Measurements from ENCODE around the gene HDAC4.
"Not testable (repeated sequence)": the region's sequence is repeated elsewhere in the genome, so short reads cannot be mapped to it uniquely, and the experiment has no call there.

HDAC4 gene

DNA sequence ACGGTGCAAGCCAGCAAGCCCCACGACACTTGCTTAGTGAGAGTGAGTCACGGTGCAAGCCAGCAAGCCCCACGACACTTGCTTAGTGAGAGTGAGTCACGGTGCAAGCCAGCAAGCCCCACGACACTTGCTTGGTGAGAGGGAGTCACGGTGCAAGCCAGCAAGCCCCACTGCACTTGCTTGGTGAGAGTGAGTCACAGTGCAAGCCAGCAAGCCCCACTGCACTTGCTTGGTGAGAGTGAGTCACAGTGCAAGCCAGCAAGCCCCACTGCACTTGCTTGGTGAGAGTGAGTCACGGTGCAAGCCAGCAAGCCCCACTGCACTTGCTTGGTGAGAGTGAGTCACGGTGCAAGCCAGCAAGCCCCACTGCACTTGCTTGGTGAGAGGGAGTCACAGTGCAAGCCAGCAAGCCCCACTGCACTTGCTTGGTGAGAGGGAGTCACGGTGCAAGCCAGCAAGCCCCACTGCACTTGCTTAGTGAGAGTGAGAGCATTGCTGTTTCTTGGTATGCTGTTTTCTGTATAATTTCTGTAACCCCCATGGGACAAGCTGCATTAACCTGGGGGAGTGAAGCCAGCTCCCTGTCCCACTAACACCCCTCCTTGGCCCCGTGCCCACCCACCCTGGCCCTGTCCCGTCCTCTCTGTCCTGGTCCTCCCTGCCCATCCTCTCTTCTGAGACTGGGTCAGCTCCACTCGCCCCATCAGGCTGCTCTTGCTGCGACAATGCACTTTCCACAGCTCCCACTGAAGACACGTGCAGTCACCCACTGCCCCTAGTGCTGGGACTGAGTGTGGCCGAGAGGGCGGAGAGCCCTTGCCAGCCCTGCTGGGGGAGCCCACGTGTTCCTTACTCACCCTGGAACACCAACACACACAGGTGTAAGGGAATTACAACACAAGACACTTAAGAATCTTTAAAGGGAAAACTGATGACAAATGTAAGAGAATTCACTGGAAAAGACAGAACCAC lies 331.2 kb downstream of the HDAC4 start:
- DNase-seq, result not testable (repeated sequence)

DNA sequence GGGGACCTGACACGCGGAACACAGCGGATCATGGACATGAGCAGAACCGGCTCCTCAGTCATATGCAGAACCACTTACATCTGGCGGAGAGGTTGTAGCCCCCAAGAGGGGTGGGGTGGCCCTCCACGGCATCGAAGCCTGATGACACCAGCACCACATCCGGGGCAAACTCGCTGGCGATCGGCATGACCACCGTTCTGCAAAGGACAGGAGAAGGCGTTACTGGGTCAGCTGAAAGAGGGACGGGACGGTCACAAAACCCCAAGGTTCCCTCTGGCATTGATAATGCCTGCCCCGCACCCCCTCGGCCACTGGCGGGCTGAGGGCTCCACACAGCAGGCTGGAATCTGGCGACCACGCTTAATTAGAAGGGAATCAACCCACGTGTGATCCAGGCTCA lies 332.4 kb downstream of the HDAC4 start:
- no peak for DNase-seq

DNA sequence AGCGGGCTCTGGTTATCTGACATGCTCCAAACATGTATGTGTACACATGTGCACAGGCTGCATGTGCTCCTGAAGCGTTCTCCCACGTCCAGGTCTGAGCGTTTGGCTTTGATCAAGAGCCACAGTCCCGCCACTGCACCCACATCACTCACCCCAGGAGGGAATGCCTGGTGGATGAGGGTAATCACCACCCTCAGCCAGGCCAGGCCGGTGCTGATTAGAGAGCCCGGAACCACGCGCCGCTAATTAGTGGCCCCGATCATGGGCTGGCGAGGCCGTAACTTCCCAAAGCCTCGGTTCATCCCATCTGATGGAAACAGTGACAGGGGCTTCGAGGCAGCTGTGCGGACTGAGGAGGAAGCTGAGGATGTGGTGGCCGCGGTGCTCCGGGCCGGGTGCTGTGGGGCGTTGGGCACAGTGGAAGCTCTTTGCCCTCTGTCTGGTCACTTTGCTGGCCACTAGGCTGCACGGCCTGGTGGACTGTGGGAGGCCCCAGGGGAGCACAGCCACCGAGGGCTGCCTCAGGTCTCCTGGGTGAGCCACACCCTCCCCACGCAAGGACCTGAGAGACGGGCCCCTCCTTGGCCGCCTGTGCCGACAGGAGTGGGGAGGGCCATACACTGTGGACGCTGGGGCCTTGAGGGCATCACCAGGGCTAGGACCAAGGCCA lies 333.5 kb downstream of the HDAC4 start:
- no peak for DNase-seq

DNA sequence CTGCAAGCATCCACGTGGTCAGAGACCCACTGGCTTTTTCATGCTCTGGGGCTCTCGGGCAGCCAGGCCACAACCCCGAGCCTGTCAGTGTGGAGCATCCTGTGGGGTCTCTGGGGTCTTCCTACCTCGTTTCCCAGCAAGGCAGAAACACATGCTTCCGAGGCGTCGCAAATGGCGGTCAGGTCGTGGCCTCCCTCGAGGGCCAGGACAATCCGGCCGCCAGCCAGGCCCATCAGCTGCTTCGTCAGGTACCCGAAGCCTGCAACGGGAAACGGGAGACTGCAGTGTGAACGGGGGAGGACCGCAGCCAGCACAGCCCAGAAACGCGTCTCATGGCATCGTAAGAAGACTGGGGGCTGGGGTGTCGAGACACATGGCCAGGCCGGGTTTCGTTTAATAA lies 334.2 kb downstream of the HDAC4 start:
- DNase-seq, result no peak

DNA sequence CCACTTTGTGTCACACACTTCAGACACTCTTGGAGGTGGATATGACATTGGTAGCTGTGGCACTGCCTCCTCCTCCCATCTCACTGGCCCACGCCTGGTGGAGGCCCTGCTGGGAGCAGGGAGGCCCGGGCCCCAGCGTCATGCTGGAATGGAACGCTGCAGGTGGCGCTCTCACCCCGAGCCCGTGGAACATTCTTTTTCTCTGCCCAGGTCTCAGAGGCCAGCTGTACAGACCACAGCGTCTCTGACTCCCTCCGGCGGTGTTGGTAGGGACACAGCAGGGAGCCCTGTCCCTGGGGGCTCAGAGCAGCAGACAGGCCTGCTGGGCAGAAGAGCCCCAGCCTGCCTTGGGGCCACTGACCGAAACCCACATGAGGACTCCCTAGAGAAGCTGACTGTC lies 334.9 kb downstream of the HDAC4 start:
- DNase-seq, result no peak

DNA sequence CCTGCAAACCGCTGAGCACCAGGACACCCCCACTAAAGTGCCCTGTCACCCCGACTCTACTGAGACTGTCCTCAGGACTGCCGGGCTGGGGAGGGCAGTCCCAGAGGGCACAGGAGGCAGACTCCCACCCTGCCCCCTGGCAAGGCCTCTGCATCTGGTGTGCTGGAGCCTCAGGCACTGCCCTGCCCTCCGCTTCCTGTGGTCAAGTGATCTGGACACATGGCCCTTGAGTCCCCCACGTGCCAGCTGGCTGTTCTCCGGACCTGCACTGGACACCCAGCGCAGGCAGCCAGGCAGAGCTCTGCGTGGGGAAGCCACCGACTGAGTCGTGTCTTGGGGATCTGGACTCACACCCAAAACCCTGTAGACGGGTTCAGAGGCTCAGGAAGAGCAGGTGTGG lies 335.3 kb downstream of the HDAC4 start:
- no peak for DNase-seq

DNA sequence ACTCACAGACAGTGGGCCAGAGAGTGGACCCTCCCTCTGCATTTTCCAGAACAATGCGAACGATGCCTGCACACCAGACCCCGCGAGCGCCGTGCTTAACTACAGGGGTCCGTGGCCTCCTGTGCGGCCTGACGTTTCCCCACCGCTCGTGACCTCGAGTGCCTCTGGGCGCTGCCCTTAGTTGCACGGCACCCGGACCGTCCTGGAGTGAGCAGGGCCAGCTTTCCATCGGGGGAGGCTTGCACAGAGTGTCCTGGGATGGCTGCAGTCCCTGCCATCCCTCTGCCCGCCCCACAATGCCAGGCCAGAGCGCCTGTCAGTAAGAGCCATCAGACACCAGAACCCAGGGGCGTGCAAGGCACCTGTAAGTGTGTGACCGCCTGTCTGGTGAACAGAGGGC lies 335.9 kb downstream of the HDAC4 start:
- no peak for DNase-seq

DNA sequence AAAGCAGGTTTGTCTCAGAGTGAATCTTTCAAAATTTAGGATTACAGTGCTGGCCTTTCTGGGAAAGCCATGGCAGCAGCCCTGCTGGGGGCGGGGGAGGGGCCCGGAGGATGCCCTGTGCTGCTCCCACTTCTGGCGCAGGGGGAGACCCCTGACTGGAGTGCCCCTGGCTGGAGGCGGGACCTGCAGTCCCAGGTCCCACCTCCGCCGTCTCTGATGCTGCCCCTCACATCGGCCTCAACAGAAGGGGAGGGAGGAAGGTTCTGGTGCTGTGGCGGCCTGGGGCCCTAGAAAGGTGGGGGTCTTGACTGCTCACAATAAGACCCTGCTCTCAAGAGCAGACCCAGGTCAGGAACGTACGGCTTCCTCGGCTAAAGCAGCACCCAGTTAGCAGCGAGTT lies 336.6 kb downstream of the HDAC4 start:
- no peak for DNase-seq

DNA sequence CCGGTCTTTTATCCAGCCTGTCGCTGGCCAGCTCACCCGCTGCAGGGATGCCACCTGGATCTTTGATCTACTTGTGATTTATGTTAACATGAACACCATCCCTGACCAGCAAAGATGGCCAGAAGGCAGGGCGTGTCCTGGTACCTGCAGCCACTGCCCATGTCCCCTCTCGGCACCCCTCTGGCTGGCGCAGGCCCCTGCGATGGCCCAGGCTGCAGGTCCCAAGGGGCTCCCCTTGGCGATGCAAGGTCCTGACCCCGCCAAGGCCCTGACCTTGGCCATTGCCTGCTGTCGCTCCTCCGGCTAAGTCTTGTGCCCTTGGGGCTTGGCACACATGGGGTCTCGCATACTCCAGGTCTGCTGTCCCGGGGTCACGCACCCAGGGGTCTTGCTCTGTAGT lies 338.1 kb downstream of the HDAC4 start:
- DNase-seq, result no peak

DNA sequence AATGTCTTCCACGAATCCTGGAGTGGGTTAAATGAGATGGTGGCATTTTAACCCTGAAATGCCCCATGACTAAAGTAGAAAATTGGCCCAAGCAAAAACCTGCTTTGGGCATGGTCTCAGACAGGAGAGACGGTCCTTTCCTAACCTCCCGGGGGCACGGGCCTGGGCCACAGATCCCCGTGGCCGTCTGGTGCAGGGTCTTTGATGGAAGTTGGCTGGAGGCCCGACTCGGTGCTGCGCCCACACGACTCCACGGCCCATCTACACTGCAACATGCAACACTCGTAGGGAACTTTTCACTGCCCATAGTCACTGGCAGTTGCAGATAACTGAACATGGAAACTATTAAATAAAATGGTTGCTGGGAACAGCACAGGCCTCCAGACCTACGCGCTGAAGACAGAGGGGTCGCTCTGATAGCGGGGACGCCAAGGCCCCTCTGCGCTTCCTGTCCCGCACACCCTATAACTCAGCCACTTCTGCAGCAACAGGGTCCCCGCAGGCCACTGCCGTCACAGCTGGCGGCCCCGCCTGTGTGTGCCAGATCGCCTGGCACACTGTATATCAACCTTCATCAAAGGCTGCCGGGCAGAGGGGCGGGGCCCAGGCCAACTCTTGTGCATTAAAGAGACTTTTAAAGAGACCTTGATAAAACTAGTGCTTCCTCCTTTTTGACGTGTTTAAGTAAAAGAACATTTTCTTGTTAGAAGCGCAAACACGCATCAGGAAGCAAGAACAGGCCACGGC lies 338.8 kb downstream of the HDAC4 start:
- DNase-seq, result no peak

DNA sequence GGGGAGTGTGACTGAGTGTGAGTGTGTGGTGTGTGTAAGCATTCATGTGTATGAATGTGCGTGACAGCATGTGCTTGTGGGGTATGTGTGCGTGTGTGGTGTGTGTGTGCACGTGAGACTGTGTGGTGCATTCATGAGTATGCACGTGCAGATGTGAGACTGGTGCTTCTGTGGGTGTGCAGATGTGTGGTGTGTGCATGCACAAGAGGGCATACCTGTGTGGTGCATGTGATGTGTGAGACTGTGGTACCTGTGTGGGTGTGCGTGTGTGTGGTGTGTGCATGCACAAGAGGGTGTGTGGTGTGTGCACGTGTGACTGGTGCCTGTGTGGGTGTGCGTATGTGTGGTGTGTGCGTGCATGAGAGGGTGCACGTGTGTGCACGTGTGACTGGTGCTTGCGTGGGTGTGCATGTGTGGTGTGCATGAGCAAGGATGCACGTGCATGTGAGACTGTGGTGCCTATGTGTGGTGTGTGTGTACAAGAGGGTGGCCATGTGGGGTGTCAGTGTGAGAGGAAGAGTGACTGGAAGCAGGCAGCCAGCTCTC lies 339.6 kb downstream of the HDAC4 start:
- DNase-seq, result no peak

DNA sequence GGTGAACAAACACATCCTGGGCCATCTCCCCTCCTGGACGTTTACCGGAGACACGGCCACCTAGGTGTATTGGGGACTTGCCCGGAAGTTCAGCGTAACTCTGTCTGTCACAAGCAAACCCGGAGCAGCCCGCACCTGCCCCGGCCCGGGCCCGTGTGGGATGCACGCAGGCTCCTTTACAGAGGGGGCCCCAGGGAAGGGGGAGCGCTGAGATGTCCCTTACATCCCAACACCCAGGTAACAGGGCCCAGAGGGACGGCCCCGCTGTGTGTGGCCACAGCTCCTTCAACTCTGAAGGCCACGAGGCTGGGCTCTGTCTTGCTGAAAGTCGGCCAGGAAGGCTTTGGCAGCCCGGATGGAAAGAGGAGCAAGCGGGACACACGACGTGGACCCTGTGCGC lies 340.1 kb downstream of the HDAC4 start:
- no peak for DNase-seq

DNA sequence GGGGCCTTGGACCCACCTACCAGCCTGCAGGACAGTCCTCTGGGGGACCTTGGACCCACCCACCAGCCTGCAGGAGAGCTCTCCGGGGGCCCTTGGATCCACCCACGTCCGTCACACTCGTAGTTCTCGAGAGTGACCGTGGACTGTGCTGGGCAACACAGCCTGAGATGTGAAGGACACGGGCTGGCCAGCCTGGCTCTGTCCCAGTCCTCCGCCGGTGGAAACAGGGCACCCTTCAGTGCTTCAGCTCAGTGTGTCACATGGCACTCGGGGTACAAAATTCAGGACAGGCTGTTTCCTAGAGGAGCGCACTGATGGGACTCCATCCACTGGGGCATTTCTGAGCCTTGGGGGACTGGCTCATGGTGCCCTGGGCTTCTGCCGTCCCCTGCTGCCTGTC lies 341.0 kb downstream of the HDAC4 start:
- DNase-seq, result no peak

DNA sequence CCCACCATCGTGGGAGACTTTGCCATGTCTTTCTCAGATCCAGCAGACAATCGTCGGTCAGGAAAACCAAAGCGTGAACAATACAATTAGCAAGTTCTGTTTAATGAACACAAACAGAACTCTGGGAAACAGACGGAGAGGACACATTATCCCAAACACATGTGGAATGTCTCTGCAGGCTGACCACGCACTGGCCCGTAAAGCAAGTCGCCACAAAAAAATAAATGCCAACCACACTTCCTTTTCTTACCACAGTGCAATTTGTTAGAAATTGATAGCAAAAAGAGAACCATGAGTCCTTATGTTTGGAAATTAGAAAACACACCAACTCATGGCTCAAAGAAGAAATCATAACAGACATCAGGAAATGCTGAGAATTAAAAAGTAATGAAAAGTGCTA lies 342.1 kb downstream of the HDAC4 start:
- no peak for DNase-seq

DNA sequence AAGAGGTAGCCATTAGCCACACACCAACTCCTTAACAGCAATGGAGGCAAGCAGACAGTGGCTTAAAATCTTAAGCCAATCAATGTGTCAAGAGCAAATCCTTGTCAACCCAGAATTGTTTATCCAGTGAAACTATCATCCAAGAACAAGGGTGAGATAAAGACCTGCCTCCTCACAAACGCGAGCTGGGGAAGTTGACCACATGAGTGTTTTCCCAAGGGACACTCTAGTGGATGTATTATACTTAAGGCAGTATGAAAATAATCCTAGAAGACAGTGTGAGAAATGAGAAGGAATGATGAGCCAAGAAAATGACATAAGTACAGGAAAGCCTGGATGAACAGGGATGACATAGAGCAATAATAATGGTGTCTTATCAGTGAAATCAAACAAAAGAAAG lies 343.3 kb downstream of the HDAC4 start:
- no peak for DNase-seq

DNA sequence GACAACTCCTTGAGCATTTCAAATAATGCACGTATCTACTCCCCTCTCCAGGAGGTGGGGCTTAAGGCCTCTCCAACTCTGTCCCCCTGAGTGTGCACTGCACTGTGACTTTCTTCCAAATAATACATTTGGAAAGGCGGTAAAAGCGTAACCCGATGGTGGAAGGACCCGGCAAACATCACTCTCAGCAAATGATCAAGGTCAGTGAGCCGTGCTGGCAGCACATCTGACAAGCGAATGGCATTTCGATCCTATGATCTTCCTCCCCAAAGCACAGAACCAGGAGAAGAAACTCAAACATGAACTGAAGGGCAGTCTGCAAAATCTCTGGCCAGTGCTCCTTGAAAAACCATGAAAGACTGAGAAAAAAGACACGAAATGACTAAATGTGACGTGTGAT lies 344.2 kb downstream of the HDAC4 start:
- DNase-seq, result no peak

DNA sequence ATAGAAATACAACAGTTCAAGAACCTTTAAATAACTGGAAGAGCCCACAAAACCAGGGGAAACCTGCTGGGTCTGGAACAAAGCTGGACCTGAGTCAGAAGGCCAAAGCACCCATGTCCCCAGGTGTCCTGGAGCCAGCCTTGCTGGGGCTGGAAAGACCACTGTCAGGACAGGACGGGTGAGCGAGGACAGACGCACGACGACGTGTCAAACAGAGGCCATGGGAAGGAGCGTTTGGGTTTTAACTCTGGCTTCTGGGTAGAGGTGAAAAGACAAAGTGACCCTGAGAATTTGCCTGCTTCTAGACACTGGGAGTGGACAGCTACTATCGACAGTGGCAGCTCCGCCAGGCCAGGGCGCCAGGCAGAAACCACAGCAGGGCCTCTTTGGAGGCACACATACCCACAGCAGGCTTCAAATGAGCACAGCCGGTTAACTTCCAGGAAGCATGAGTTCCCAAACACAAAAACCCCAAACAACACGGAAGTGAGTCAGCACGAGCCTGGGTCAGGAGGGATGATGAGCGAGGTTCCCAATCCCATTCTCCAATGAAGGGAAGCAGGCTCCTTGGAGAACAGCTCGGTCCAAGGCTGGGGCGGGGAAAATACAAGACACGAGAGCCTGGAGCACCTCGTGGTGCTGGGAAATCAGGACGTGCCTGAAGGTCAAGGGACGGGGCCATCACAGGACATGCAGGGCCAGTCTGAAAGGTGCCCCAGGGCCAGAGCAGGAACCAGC lies 344.9 kb downstream of the HDAC4 start:
- no peak for DNase-seq

DNA sequence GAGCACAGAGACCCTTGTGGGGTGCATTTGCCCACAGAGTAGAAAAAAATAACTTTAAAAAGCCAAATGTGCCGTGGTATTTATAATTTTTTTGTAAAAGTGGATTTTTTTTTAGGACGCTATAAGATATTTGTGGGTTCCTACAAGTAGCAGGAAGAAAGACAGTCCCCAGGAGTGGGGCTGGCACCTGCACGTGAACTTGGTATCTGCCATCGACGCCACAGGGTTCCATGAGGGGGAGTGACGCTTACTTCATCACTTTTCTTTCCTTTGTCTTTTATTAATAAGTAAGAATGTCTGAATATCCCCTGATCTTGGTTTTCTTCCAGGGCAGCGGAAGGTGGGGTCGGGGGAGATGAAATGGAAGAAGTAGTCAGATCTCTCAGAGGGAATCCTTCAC lies 345.9 kb downstream of the HDAC4 start:
- DNase-seq, result no peak

DNA sequence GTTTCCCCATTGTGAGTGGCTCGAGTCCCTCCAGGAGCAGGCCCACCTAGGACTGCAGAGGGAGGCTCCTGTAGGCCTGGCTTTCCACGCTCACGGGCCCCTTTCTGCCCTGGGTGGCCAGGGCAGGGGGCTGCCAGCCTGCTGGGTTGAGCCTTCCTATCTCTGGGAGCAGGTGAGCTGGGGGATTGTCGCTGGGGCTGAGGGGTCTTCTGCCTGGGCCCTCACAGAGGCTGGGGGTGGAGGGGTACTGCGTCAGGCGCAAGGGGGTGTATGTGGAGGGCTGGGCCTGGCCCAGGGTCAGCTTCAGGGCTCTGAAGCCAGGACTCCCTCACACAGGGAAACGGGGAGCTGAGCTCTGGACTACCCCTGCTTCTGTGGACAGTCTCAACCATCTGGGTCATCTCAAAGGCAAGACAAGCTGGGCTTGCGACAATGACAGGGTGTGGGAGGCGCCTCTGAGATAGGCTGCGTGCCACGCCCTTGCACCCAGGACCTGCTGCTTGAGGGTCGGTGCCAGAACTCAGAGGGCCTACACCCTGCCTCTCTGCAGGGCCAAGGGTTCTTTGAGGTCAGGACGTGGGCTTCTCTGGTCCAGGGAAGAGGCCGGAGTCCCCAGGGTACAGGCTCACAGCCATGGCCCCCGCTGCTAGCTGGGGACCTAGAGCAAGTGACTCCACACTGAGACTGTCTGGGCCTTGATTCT lies 346.9 kb downstream of the HDAC4 start:
- DNase-seq, result no peak

DNA sequence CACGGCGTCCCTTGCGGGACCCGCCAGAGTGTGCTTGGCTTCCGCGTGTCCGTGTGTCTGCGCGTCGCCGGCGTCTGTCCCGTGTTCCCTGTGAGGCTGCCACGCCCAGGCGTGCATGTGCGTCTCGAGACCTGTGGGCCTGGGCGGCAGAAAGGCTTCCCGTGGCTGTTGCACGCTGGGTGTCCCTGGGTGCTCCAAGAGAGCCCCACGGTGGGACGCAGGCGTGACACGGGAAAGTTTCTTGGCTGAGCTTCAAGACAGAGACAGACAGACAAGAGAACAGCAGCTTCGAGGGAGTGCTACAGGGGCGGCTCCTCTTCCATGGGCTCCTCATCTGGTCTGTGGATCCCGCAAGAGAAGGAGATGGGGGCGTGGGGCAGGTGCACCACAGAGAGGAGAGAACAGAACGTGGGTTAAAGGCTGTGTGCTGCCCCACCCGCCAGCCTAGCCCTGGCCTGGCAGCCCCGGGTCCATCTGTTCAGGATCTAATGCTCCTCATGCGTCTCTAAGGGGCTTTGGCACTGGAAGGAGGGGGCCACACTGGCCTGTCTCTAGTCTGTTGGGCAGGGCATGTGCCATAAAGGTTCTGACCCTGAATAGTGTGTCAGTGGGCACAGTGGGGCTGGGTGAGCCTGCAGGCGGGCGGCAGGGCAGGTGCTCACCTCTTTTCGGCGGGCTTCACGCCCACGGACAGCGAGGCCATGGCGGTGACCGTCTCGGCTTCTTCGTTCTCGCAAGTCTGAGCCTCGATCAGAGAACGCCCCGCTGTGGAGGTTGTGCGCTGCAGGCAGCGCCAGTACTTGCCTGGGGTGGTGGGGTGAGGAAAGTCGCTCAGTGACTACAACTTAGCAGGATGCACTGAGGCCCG lies 347.8 kb downstream of the HDAC4 start:
- no peak for DNase-seq

DNA sequence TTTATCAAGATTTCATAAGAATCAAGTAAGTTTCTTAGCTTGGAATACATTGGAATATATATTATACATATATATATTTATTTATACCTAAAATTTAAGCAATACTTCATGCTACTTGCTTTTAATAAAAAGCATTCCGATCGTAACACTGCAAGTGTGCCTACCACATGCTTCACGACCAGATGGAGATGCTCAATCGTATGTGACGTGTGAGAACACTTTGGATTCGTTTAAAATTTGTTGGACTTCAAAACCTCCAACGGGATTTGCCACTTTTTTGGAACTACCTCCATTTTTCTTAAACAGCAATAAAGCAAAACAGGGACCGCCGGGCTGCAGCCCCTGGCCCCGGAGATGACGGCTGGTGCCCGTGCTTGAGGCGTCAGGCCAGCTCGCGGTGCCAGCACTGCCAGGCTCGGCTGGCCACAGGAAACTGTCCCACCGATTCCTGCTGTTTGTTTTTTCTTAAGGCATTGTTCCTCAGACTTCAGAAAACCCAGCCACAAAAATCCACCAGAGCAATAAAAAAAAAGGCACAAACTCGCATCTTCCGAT lies 348.9 kb downstream of the HDAC4 start:
- DNase-seq, result no peak
